GM12873 (cell line): ENCODE results near the gene CALCA.

ENCODE experiments used
- CTCF ChIP-seq: IDR thresholded peaks from 2 replicates; pipeline ENCODE4 v1.5.1; 2012; ENCODE audit warnings: low read depth, mild to moderate bottlenecking, moderate library complexity, low read length, control low read depth; ENCODE audit not compliant: insufficient read depth; ENCODE audit errors: missing control alignments

Gene CALCA

GRCh38 chr11:14967581-14968243 is 4.4 kb downstream of the CALCA start:
- TF ChIP-seq CTCF, result no peak

DNA sequence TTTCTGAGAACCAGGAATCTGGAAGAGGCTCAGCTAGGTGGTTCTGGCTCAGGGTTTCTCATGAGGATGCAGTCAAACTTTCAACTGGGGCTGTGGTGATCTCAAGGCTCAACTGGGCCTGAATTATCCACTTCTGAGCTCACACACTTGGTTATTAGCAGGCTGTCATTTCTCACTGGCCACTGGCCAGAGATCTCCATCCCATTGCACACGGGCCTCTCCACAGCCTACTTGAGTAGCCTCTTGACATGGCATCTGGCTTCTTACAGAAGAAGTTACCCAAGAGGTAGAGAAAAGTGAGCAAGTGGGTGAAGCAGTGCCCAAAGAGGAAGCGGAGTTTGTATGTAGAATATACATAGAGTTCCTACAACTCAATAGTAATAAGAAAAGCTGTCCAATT is 16.0 kb downstream of the CALCA start:
- TF ChIP-seq CTCF, result no peak

DNA sequence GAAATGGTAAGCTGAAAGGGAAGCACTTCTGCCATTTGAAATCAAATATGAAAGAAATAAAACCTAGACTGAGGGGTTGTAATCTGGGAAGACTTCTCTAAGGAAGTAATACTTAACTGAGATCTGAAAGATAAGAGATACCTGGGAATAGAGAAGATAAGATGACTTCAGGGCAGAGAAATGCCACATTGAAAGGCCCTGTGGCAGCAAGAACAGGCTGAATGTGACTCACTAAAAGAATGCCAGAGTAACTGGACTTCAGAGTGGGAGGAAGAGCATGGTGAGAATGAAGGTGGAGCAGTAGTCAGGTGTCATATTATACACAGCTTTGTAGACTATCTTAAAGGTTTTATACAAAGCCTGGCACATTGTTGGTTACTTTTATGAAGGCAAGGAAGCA is 17.6 kb downstream of the CALCA start:
- TF ChIP-seq CTCF, result no peak

GRCh38 chr11:14953904-14954303 is 18.2 kb downstream of the CALCA start:
- no peak for TF ChIP-seq CTCF

GRCh38 chr11:14949437-14950147 is 22.6 kb downstream of the CALCA start:
- TF ChIP-seq CTCF, result no peak

GRCh38 chr11:14942745-14943144 is 29.4 kb downstream of the CALCA start:
- TF ChIP-seq CTCF, result no peak

- TF ChIP-seq CTCF, result no peak
These were observed 33.2 kb downstream of the CALCA start for GRCh38 chr11:14938936-14939335.
